GM18909 (cell line): ENCODE data around the gene ACSL5.

Source experiments
- ATAC-seq: cut with Tn5 transposase; IDR thresholded peaks from one replicate; pipeline ENCODE4 v1.9.1; 2021; ENCODE audit warnings: mild to moderate bottlenecking; ENCODE audit not compliant: unreplicated experiment, poor library complexity

The ACSL5 gene, protein sequence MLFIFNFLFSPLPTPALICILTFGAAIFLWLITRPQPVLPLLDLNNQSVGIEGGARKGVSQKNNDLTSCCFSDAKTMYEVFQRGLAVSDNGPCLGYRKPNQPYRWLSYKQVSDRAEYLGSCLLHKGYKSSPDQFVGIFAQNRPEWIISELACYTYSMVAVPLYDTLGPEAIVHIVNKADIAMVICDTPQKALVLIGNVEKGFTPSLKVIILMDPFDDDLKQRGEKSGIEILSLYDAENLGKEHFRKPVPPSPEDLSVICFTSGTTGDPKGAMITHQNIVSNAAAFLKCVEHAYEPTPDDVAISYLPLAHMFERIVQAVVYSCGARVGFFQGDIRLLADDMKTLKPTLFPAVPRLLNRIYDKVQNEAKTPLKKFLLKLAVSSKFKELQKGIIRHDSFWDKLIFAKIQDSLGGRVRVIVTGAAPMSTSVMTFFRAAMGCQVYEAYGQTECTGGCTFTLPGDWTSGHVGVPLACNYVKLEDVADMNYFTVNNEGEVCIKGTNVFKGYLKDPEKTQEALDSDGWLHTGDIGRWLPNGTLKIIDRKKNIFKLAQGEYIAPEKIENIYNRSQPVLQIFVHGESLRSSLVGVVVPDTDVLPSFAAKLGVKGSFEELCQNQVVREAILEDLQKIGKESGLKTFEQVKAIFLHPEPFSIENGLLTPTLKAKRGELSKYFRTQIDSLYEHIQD

DNA sequence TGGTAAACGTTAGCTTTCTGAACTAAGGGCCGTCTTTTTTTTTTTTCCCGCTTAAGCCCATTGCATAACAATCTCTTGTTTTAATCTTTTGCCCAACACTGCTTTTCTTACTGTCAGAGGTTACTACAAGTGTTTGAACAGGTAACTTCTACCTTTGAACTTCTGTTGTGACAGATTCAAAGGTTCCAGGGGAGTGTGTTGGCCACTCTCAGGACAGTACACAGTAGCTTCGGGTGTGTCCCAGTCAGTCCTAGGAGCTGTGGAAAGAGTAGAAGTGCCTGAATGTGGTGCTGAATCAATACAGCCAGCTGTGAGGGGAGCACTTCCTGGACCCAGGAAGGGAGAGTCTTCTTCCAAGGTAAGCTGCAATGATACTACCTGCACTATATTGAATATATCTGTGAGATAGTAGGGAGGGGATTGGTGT lies at the start of gene ACSL5:
Gene ACSL5, plus strand, starts transcription at position 205 of the 427 bp plus-strand sequence. CDS start 20,831 bp downstream, outside the sequence.
- no peak for ATAC-seq

DNA sequence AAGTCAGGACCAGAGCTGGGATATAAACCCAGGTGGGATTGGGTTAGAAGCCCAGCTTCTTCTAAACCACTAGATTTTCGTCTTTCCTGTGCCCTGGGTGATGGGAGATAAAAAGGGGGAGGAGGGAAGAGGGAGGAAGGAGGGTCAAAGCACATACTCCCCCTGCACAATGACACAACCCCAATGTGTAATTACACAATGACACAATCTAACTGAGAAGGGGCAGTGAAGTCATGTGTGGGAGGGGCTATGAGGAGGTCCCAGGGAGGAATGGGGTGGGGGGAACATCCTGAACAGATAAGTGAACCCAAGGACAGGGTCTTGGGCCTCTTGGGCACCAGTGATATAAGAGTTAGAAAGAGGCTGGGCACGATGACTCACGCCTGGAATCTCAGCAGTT lies 46.2 kb upstream of the ACSL5 start:
- ATAC-seq, result no peak

DNA sequence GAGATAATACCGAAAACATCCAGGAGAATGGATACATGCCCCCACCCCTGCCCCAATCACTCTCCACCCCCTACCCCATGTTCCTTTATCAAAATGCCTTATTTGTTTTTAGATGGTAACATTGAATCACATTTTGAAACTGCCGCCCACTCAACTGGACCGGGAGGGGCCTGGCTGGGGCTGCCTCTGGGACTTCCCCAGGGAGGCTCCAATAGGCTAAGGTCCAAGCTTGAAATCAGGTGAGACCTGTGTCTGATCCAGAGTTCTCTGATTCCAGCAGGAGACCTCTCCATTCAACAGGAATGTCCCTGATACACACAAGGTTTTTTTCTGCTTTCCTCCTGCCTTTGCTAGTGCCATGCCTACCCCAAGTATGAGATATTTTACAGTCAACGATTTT lies 43.8 kb upstream of the ACSL5 start:
- ATAC-seq, result no peak

DNA sequence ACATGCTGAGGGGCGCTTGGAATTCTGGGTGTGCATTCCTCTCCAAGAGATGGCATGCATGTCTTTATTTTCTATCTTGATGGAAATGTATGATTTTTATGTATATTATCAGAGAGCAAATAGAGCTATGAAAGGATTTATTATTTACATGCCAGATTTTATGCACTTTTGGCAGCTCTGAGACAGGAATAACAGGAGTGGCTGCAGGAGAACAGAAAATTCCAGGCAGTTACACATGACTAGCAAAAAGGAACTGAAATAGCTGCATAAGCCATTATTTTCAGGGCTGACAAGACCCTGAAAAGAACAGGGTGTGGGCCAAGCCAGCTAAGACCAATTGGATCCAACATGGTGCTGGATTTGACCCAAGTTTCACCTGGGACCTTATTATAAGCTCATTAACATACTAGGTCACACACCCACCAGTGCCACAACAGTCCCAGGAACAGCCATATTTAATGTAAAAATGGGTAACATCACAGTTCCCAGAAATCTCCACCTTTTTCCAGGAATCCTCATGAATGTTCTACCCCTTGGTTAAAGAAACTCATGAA lies 43.2 kb upstream of the ACSL5 start:
- ATAC-seq, result no peak

DNA sequence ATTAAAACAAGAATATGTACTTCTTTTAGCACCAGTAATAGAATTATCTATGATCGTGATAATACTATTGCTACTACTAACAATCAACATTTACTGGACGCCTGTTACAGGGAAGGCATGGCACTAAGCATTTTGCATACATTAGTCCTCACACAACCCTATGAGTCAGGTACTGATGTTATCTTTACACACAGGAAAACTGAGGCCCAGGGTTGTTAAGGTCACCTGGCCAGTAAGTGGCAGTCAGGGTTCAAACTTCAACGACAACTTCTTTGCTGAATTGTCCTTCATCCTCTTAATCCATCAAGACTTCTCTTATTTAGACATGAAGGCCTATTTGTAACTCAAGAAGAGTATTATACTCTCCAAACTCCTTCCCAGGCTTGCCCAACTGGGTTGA lies 41.9 kb upstream of the ACSL5 start:
- no peak for ATAC-seq

DNA sequence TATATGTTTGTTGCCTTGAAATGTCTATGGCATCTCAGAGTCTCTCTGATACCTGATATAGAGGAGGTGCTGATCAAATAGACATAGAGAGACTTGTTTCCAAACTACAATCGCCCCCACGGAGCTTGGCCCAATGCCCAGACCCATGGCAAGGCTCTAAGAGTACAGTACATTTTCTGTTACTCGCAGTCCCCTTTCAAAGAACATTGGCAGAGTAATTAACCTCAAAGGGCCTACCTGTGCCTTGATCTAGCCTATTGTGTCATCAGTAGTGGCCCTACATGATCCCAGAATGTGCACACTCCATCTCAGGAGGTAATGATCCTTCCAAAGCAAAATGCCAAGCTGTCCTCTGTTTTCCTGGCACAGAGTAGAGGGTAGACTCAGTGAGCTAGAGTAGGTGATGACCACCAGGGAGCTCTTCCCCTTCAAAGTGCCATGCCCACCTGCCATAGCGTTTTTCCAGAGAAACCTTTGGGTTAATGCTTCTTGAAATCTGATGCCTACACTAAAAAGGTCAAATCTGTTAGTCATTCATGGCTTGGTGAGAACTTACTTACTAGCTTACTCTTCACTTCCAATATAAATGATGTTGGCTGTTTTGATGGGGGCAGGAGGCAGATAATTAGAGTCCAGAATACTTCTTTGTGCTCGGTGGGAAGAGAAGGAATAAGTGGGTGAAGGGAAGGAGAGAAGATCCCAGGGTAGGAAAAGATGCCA lies 41.2 kb upstream of the ACSL5 start:
- ATAC-seq, result no peak

DNA sequence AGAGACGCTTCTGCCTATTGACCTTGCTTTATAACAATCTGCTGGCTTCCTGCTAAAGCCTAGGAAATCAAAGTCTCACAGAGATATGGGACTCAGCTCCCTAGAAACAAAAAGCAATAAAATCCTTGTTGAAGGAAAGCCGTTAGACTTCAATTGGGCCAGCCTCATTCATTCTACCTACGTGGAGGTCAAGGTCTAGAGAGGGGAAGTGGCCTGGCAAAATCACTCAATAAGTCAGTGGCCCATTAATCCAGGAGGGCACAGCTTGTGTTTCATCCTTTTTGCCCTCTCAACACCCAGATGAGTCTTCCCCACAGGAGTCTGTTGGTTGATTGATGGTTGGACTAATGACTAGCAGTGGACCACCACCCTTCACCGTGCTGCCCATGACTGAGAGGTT lies 40.5 kb upstream of the ACSL5 start:
- no peak for ATAC-seq

DNA sequence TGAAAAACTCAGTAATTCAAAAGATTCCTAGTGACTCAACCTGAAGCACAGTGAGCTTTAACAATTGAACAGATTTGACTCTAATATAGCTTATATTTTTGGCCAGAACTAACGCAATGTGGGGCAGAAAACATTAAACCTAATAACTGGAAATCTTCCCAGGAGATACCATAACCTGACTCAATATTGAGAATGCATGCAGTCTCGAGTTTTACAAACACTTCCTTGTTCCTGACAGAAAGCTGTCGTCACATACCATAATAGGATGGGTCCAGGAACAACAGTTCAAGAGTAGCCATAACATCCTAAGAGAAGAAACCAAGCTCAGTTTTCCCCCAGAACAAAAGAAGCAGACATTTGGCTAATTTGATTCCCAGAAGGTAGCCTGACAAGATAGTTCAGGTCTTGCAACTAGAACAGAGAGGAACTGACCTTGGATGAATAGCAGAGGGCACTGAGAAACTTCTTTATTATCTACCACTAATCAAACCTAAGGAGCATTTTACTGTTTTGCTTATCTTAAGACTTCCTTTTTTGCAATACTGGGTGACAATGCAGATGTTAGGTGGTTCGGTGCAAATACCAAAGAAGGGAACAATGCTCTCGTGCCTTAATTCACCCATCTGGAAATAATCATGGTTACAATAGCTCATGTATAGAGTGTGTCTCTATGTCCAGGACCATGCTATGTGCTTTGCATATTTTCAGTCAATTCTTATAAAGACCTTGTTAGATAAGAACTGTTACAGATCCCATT lies 38.6 kb upstream of the ACSL5 start:
- no peak for ATAC-seq

DNA sequence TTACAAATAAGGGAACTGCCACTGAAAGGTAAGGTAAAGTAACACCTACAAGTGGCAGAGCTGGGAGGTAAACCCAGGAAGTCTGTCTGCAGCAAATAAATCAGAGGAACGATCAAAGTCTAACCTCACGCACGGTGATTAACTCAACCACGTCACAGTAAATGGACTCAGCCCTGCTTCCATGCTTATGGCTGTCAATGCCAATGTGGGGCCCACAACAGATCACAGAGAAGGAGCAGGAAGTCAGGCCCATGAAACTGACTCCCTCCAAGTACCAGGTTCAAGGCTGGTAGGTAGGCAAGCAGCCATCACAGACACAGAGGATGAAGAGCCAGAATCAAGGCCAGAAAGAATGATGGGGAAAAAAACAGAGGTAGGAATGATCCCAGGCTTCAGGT lies 38.0 kb upstream of the ACSL5 start:
- ATAC-seq, result no peak

DNA sequence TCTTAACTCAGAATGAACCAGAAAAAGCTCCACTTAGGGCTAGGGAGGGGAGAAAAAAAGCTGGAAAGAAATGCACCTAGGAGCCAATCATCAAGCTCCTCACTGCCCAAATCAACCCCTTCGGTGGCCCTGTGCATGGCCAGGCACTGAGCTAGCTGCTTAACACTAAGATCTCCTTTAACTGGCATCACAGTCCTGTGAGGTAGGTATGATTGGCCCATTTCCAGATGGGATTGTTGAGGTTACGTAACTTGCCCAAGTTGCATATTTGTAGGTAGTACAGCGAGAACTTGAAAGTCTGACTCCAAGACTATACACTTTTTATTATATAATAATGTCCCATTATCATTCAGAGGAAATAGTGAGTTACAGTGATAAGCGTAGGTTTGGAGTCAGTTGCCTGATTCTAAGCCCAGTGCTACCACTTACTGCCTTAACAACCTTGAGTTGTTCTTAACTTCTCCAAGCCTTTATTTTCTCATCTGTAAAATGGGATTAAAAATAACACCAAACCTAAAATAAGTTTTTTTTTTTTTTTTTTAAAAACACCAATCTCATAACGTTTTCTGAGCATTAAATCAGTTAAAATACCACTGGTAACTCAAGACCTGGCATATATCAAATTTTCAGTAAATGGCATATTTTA lies 37.2 kb upstream of the ACSL5 start:
- ATAC-seq, result no peak

DNA sequence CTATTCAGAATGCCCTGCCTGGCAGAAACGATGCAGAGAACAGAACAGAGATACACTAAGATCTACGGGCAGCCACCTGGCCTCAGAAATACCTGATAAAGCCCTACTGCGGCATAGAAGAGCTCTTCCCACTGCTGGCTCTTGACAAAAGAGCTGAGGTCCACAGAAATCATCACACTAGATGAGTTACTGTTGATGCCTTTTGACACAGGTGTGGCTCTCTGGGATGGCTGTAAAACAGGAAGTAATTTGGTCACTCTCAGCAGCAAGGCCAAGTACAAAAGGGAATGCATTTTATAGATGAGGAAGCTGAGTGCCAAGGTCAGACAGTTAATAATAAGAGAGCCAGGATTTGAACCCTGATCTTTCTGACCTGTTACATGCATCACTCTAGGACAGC lies 35.0 kb upstream of the ACSL5 start:
- ATAC-seq, result no peak

DNA sequence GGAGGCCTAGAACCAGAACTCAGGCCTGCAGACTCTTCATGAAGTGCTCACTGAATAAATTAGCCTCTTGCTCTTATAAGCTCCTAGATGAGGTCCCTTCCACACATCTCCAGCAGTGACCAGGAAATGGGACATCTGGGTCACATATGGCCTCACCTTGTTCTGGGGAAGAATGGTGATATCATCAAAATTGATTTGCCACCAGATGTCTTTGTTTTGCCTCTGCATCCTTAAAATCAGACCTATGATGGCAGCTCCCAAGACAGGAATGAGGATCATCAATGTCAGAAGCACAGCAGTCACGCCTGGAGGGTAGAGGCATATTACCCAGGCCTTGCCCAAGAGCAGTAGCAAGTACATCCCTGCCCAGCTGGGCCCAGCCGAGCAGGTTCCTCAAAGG lies 33.3 kb upstream of the ACSL5 start:
- ATAC-seq, result no peak

DNA sequence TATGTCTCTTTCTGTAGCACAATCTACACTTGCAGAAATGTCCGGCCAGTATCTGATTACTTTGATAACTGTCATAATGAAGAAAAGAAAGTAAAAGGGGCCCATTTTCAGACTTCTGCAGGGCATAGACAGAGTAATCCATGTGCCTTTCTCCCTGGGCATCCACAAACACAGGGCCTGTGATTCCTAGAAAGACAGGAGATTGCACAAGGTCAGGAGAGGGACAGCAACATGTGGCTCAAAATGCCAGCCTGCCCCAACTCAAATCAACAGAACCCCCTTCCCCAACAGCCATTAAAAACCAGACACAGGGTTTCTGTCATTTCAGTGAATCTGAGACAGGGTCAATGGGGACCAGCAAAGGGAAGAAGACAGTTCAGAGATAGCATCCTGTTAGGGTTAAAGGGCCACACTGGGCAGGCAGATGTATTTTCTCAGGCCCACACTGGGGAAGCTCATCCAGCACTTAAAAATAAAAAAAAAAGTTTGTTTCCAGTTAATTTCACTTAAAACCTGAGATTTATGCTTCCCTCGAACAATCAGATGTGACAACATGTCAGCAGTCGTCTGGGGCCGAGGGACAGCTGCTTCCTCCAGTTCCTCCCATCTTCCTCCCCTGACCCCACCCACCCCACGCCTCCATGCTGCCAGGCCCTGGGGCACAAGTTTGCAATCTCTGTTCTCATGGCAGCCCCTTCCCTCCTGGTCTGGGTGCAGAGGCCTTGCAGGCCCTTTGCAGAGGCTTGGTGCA lies 30.7 kb upstream of the ACSL5 start:
- ATAC-seq, result no peak

DNA sequence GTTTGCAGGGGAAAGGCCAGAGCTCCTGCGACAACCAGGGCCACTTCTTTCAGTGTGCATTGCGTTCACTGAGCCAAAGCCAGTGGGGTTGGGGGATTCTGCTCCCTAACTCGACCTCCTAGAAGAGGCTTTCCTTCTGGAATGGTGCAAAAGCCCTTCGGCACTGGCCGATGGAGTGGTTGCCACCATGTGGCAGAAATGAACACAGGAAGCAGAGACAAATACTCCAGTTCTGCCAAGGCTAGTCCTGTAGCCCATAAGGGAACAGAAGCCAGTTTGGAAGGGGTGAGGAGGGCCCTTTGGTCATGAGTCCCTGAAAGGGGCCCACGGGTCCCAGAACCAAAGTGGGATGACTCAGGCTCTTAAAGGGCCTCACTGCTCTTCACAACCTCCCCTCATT lies 29.7 kb upstream of the ACSL5 start:
- no peak for ATAC-seq

DNA sequence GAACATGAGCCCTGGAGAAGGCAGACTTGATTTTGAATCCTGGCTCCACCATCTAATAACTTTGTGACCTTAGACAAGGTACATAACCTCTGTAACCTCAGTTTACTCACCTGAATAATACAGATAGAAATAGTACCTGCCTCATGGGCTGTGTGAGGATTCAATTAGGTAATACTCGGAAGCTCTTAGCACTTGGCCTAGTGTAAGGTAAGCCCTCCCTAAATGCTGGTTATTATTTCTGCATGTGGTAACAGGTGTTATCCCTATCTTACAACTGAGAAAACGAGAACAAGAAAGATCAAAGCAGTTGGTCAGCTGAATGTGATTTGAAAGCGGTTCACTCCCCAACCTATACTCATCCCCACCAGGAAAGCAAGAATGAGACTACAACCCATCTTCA lies 28.7 kb upstream of the ACSL5 start:
- no peak for ATAC-seq

DNA sequence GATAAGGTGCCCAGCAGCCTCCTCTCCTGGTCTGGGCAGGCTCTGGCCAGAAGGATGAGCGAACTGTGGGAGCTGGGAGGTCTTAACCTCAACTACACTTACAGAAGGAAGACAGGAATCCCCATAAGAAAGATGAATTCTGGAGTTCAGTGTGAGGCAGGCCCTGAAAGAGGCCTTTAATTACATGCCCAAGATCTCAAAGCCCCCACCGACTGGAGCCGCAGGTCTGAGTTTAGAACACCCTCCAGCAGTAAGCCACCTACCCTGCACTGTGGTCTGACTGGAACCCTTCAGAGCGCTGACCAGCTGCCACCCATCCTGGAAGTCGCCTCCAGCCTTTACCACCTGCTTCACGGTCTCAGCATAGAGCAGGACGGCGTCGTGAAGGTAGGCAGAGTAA lies 28.2 kb upstream of the ACSL5 start:
- no peak for ATAC-seq

DNA sequence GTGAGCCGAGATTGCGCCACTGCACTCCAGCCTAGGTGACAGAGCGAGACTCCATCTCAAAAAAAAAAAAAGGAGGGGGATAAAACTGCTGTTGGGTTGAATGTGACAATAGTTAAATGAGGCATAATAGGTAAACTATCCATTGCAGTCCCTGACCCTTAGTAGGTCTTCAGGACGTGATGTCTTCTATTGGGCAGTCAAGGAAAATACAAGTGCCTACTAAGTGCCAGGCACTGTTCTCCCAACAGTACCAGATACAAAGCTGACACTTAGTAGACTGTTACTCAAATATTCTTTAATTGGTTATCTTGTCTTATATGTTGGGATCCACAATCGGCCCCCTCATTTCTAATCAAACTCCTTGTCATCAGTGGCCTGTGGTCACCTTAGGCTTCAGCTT lies 27.1 kb upstream of the ACSL5 start:
- ATAC-seq, result no peak

DNA sequence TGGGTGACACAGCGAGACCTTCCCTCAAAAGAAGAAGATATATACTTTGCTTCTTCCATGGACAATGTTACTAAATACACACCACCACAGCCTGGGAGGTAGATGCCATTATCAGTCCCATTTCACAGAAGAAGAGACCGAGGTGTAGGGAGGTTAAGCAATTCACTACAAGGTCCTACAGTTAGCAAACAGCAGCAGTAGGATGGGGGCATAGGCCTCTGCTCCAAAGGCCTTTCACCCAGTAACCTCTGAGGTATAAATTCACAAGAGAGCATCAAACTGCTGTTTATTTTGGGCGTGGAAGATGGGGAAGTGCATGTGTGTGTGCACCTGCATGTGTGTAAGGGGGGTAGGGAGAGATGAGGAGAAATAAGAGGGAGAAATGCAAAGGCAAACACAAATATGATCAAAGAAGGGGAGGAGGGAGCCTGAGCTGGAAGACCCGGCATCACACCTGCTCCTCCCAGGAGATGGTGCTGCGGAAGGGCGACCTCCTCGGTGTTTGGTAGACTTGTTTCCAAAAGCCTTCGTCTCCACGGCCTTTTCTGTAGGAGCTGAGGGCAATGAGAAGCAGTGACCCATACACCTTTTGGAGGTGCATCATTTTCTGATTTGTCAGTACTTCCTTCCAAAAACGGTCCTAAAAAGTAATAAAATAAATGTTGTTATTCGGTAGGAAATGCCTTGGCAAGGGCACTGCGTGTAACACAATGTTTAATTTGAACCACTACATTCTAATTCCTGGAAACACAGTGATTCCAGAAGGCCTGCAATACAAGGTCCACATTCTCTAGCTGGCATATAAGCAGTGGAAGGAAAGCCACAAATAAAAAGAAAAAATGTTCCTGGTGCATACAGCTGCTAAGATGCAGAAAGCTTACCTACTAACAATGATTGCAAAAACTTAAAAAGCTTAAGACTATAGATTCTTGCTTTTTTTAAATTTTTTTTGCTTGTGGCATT lies 25.9 kb upstream of the ACSL5 start:
- ATAC-seq, result no peak
